HuH-7.5 (cell line): ENCODE results near the gene PTPN2.
"Not testable (repeated sequence)": the region's sequence is repeated elsewhere in the genome, so short reads cannot be mapped to it uniquely, and the experiment has no call there.

Experiments used
- DNase-seq: peaks from one replicate; pipeline ENCODE4 v3.0.0; 2011; ENCODE audit warnings: low spot score

PTPN2 gene

DNA sequence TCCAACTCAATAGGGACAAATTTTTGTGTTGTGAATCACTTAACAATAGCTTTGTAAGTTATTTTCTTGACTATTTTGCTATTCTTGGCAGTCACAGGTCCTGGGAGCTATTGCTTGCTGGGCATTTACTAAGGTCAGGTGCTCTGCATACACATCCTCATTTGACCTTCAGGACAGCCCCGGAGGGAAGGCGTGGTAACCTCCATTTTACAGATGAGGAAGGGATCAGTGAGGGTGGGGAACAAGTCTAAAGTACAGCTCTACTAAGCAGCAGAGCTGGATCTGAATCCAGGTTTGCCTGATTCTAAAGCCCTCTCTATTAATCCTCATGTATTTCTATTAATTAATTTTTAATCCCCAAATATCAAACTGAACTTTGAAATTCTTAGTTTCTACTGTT lies 58.8 kb downstream of the PTPN2 start:
- DNase-seq: no peak

DNA sequence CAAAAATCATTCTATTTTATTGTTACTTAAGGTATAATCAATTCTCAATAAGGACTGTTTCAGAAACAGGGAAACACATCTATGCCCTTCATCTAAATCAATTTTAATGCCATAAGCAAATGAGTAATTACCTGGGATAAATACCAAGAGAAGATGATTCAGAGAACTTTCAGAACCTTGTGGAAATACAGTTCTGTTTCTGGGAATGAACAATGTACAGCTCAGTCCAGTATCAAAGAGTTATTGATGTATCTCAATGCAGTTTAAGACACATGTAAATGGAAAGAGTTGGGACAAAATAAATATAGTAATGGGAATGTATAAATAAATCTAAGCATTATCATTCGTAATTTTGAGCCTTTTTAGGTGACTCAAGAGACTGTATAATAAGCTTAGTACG lies 60.1 kb downstream of the PTPN2 start:
- DNase-seq: no peak

DNA sequence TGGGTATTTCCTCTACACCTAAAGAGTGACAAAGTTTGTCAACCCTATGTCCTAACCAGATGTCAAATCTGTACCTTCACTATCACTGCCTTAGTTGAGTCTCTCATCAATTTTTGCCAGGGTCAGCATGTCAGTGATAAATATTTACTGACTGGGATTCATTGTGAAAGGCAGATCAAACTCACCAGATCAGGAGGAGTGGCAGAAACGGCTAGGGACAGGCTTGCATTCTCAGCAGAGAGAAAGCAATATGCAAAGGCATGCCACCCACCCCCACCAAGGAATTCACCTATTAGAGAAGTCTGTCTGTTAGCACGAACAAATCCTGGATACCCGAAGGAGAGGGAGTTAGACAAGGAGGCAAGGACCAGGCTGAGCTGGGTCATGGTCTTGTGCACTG lies 62.6 kb downstream of the PTPN2 start:
- DNase-seq: no peak

DNA sequence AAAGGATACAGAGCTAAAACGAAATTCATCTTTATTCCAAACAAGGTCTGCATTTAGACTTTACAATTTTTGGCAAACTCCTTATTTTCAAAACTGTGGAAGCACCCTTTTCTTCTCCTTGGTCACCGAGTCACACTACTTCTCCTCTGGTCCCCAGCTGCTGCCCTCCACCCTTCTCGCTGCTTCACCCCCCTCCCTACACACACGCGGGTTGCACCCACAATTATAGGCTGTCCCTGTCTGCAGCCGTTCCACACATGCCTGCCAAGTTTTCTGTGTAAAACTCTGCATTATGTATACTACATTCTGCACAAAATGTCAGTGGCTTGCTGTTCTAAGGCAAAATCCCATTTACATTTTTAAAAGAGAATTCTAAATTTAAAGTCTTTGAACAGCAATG lies 63.5 kb downstream of the PTPN2 start:
- no peak for DNase-seq

DNA sequence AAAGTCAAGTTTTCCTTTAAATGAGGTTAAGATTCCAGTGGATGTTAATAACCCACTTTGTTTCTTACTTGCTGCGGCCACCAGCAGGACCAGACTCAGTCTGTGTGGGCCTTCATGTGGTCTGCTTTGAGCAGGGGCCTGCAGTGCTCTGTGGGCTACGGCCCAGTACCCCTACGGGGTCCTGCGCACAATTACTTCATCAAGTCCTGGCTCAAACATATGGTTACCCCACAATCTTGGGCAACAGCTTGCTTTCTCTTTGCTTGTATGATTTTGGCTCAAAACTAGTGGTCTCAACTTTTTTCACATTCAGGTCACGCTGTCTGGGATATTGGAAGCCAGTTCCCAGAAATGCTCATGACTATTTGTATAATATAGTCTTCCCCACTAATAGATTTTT lies 64.2 kb downstream of the PTPN2 start:
- no peak for DNase-seq

DNA sequence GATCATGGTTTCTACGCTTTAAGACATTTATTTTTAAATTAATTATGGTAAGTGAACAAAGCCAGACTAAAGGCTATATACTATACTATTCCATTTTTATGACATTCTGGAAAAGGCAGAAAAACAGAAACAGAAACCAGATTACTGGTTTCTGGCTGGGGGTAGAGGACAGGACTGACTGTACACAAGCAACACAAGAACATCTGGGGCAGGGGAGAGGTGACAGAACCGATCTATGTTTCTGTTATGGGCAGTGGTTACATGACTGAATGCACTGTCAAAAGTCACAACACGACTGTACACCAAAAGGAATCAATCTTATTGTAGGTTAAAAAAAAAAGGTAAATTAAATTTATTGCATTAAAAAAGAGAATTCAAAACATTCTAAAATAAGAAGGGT lies 64.7 kb downstream of the PTPN2 start:
- no peak for DNase-seq

DNA sequence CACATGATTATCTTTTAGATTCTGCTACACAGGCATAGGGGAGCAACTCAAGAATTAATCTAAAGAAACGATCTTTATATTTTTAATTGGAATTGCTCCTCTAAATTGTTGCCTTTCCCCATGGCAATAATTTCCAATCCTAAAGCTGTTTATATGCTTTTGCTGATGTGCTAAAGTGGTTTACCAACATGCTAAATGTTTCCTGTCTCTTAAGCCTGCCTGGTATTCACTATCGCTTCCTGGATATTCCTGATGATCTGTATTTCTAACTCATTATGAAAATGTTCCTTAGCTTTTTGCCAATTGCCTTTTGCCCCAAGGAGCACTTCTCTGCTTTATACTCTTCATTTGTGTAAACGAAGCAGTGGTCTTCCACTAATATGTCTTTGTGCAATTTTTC lies 65.8 kb downstream of the PTPN2 start:
- no peak for DNase-seq

DNA sequence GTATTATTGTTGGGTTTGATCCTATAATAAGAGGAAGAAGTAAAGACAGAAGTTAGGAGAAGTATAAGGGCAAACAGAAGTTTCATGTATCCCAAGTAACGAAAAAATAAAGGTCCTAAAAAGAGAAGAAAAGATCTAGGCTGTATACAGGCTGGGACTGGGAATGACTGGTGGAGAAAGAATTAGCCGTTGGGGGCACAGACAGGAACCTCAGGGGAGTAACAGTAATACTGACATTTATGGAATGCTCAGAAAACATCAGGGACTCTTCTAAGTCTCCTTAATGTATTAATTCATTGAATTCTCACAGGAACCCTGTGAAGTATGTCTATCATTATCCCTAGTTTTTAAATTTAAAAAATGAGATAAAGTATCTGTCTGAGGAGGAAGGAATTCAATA lies 67.6 kb downstream of the PTPN2 start:
- DNase-seq: no peak

DNA sequence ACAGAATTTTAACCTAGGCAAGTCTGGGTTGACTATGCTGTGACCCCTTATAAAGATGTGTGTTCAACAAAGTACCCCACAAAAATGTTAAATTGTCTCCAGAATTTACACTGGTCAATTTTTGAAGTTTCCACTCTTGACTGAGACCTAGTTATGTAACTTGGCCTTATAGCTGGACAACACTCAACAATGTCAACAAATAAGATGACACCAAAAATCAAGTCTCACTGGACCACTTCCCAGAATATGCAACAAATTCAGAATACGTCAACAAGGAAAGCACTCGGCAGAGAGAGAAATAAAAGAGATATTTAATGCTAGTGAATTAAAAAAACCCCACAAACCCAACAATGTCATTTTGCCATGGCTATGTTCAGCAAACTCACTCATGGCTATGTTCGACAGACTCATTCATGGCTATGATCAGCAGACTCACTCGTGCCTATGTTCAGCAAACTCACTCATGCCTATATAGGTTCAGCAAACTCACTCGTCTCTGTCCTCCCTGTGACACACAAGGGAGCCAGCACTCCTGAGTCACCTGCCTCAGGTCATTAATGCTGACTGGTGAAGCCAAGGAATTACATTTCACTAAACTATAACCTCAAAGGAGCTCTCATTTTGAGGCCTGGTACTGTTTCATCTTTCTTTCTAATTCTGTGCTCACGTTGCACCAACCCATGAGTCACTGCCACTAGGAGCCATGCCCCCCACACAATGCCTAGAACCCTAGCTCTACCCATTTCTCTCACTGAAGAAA lies 72.7 kb downstream of the PTPN2 start:
- DNase-seq: no peak

DNA sequence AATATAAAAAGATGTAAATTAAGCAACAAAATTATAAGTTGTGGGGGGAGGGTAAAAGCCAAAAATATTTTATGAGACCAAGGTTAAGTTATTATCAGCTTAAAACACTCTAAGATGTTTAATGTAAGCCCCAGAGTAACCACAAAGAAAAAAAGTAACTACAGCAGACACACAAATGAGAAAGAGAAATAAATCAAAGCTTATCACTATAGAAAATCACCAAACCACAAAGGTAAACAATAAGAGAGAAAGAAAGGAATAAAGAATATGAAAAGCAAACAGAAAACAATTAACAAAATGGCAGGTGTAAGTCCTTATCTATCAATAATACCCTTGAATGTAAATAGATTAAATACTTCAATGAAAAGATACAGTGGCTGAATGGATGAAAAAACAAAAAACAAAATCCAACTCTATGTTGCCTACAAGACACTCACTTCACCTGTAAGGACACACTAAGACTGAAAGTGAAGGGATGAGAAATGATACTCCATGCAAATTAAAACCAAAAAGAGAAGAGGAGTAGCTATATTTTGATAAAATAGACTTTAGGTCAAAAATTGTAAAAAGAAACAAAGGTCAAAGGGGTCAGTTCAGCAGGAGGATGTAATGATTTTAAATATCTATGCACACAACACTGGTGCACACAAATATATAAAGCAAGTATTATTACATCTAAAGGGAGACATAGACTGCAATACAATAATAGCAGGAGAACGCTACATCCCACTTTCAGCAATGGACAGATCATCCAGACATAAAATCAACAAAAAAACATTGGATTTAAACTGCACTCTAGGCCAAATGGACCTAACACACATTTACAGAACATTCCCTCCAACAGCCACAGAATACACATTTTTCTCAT lies 80.7 kb downstream of the PTPN2 start:
- no peak for DNase-seq

DNA sequence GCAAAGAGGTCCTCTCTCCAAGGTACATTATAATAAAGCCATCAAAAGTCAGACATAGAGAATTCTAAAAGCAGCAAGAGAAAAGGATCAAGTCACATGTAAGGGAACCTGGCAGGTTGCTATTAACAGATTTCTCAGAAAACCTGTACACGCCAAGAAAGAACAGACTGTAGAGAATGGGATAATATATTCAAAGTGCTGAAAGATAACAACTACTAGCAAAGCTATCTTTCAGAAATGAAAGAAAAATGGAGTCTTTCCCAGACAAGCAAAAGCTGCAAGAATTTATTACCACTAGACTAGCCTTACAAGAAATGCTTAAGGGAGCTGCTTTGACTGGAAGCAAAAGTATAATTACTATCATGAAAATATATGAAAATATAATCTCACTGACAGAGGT lies 81.5 kb downstream of the PTPN2 start:
- DNase-seq: no peak

DNA sequence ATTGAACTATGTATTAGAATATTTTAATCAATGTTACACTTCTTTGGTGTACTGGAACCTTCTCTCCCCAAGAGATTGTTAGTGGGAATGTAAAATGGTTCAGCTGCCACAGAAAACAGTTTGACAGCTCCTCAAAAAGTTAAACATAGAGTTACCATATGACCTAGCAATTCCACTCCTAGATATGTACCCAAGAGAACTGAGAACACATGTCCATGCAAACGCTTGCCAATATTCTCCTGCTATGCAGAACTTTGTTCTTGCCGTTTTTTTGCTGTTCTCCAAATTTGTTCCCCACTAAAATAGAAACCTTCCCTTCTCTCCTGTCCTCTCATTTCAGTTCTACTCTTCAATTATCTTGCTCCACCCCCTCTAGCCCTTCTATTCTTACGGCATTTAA lies 87.6 kb downstream of the PTPN2 start:
- DNase-seq: no peak

DNA sequence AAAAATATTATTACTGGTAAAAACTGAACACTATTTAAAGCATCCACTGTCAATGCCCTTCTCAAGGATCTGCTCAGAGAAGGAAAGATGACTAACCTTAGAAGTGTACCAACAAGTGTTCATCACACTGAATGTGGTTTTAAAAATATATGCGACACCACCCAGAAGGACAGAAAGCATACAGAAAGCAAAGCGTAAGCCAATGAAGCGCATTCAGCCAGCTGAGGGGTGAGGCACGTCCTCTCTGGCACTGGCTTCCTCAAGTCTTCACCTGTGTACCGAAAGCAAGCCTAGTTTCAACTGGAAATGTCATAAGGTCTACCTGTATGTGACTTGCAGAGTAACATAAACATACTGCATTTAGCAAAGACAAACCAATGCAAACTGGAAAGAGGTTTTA lies 92.4 kb downstream of the PTPN2 start:
- DNase-seq: no peak

DNA sequence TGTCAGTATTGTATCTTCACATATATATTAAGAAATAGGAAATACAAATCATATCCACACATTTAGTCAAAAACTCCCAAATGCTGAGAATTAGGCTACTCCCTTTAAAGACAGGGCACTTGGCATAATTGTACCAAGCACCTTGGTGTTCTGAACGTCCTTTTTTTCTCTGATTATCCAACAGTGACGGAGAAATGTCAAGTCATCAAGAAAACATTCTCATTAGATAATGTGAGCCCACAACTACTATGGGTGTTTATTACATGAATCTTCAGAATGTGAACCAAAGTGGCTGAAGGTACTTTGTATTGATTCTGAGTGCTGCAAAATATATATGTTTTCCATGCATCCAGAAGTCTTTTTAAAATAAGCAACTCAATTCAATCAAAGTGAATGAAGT lies 97.4 kb downstream of the PTPN2 start:
- no peak for DNase-seq

DNA sequence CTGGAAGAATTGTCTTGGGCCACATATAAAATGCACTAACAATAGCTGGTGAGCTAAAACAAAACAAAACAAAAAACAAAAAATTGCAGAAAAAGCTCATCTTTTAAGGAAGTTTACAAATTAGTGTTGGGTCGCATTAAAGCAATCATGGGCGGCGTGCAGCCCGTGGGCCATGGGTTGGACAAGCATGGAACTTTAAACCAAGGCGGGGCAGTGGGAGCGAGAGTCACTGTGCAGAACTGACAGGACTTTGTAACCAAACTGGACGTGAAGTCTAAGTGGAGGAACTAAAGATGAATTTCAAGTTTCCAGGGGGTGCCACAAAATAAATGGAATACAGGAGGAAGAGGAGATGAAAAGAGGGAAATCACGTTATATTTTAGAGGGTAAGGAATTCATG lies 100.5 kb downstream of the PTPN2 start:
- DNase-seq: no peak

DNA sequence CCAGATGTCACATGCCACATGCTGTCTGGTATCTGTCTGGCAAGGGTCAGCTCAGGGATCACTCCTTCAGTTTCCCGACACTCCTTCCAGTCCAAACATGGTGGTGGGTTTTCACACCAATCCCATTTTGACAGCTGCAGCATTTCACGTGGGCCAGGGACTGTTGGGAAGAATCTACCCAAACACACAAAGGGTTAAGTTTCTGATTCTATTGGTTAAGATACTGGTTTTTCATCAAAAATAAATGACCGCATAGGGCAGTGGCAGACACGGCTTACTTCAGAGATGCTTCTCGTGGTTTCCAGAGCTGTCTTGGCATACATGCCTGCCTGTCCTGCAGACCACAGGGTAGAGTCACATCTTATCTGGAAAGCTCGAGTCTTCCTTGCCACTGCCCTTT lies 101.5 kb downstream of the PTPN2 start:
- DNase-seq: no peak

DNA sequence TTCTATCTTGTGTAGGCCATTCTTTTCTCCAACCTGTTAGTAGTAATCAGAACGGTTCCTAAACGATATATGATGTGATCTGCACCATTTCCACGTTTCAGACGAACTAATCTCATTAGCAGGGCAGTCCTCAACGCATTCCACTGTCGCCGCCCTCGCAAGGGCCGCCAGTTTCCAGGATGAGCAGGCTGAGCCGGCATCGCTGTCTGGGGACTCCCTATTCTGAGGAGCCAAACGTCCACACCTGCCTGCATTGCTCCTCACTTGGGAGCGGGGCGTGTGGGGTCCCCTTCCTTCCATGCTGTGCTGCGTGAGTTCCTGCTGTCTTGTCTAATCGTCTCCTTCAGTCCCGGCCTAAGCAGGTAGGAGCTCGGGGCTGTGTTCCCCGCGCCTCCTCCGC lies 104.6 kb downstream of the PTPN2 start:
- DNase-seq: no peak

DNA sequence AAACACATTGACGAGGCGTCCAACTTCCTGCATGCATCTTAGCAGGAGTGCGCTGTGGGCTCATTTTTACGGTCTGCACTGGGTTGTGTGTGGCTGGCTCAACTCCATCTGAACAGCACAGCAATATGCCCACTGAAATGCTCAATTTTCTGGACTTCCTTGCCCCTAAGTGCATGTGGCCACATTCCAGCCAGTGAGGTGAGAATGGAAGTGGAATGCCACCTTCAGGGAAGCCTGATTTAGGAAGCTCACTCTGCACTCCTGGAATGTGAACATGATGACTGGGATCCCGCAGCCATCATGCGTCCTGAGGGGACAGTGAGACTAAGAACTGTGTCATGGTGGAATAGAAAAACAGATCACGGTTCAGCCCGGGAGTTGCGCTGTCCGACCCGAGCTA lies 105.0 kb downstream of the PTPN2 start:
- DNase-seq: no peak

DNA sequence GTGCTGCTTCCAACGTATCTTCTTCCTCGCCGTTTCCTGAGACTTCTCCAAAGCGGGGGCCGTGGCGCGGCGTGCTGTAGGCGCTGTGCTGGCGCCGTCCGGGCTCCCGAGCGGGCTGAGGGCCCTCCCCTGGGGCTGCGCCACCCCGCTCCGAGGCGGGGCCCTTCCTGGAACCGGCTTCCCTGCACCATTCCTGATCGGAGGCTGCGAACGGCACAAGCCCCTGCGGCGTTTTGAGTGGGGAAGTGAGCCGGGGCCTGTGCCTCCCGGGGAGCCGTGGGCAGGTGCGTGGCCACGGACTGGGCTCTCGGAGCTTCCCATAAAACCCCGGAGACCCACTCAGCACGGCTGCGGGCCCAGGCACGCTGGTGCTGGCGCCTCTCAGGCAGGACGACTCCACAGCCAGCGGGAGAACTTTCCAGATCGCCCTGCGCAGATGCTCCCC lies 106.5 kb downstream of the PTPN2 start:
- no peak for DNase-seq

DNA sequence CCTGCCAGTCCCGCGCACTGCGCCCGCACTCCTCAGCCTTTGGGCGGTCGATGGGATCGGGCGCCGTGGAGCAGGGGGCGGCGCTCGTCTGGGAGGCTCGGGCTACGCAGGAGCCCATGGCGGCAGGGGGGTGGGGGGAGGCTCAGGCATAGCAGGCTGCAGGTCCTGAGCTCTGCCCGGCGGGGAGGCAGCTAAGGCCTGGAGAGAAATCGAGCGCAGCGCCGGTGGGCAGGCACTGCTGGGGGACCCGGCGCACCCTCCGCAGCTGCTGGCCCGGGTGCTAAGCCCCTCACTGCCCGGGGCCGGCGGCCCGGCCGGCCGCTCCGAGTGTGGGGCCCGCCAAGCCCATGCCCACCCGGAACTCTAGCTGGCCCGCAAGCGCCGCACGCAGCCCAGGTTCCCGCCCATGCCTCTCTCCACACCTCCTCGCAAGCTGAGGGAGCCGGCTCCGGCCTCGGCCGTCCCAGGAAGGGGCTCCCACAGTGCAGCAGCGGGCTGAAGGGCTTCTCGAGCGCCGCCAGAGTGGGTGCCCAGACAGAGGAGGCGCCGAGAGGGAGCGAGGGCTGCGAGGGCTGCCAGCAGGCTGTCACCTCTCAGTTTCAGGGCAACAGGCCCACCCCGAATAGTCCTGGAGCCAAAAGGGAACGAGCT lies 107.1 kb downstream of the PTPN2 start:
- DNase-seq: no peak

DNA sequence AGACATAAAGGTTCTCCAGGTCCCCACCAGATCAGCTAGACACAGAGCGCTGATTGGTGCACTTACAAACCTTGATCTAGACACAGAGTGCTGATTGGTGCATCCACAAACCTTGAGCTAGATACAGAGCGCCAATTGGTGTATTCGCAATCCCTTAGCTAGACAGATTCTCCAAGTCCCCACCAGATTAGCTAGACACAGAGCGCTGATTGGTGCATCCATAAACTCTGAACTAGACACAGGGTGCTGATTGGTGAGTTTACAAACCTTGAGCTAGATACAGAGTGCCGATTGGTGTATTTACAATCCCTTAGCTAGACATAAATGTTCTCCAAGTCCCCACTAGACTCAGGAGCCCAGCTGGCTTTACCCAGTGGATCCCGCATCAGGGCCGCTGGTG lies 107.6 kb downstream of the PTPN2 start:
- not testable (repeated sequence) for DNase-seq

DNA sequence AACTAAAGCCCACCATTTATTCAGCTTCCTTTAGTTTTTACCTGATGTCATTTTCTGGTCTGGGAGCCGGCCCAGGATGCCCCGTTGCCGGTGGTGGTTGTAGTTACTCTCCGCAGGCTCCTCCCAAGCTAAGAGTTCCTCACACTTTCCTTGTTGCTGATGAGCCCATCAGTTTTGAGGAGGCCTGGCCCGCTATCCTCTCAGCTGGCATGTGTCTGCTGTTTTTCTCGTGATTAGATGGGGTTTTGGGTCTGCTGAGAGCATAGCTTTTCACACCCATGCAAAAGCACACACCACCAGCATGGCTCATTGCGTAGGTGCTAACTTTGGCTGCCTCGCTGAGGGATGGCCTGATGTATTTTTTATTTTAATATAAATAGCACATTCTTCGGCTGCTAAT lies 109.1 kb downstream of the PTPN2 start:
- no peak for DNase-seq

DNA sequence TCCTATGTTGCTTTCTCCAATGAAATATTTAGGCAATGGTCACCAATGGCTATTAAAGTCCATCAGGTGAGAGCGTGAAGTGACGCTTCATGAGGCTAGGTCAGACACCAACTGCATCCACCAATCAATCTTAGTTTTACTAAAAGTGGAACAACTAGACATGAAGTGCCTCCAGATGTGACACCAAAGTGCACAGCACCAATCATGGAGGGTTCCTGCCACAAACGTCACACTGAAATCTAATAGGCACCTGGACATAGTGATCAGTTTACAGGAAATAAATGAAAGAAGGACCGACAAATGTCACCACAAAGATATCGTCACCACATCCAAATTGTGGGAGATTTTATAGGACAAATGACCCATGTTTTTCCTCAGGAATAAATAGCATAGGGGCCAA lies 110.7 kb downstream of the PTPN2 start:
- no peak for DNase-seq
